Measurements from ENCODE around the gene SPECC1. TPM values are rescaled to one million over a fixed set of nuclear protein-coding genes. Genes with fewer than 3 reads are reported as not detected.

Gene SPECC1
- total and polyA plus RNA-seq, 2 of the 13 experiments (the other 11 are each of a cell fraction or from before 2014, with no cell fraction given): 2.3 to 6.9 TPM

GRCh38 chr17:20300436-20300934 is 291.3 kb downstream of the SPECC1 start:
- no peak overlapping the region for H3K4me3 ChIP-seq (replicated peaks in 1 of 3; ENCODE audit: insufficient read depth in 1 of 3, low read depth in 2 of 3, low read length in 3 of 3)
- no TSS peak for BruUV-seq (replicated peaks)
- no peaks in the 10 kb centered on the region for H3K79me2 ChIP-seq (ENCODE audit: insufficient read depth, low read length)
- DNase-seq (ENCODE audit: low spot score) (no peak), ATAC-seq (no peak), FAIRE-seq (no peak)
- H3K9ac ChIP-seq (ENCODE audit: insufficient read depth, low read depth, low read length): no peak overlapping the region
- in situ Hi-C loops (cut with HindIII; ENCODE audit: extremely low pct_ligation_motif_present, low pct_unique_long_range_greater_than_20kb) (loop anchor here (25.0 kb wide), 1 partner anchor 313 kb away; the partner anchor contains the start of gene AKAP10), intact Hi-C loops (cut with micrococcal nuclease; ENCODE audit: unreplicated experiment) (no loop called here)
- ChIA-PET POLR2A (no interaction called here), CTCF (ENCODE audit: low intra/inter-chr PET ratio, low total read pairs) (no interaction called here)
- no peaks in the 10 kb centered on the region for H3K9me3 ChIP-seq (ENCODE audit: low read length)
- no peak overlapping the region for H2AFZ ChIP-seq (ENCODE audit: low read length)
- H3K4me2 ChIP-seq (ENCODE audit: low read depth, low read length): no peak overlapping the region
- H3K4me1 ChIP-seq (ENCODE audit: insufficient read depth, low read length): no peaks in the 10 kb centered on the region
- no peaks in the 10 kb centered on the region for H3K36me3 ChIP-seq (replicated peaks in 1 of 2; ENCODE audit: control insufficient read depth in 1 of 2, insufficient read depth in 2 of 2, low read length in 2 of 2)
- 81% methylated on average over 9 of the region's 9 CpGs for WGBS (ENCODE audit: low lambda C conversion rate)
- TF ChIP-seq HNF1B (CRISPR knock-in tag; IDR thresholded peaks at IDR 0.05) (no peak), BCL3 (CRISPR knock-in tag; IDR thresholded peaks at IDR 0.05) (no peak)
- H3K27me3 ChIP-seq (ENCODE audit: control insufficient read depth in 1 of 2, insufficient read depth in 2 of 2, low read length in 2 of 2): no peaks in the 10 kb centered on the region
- H3K27ac ChIP-seq (ENCODE audit: extremely low read length, insufficient read depth, low read length): no peak overlapping the region
- H4K20me1 ChIP-seq (ENCODE audit: insufficient read depth, low read length): no peaks in the 10 kb centered on the region

- no peak overlapping the region for H3K4me2 ChIP-seq (ENCODE audit: low read depth, low read length)
- H3K4me3 ChIP-seq (replicated peaks in 1 of 3; ENCODE audit: insufficient read depth in 1 of 3, low read depth in 2 of 3, low read length in 3 of 3): no peak overlapping the region
- CTCF ChIA-PET (ENCODE audit: low intra/inter-chr PET ratio, low total read pairs): no interaction called here
- H3K27me3 ChIP-seq (ENCODE audit: control insufficient read depth in 1 of 2, insufficient read depth in 2 of 2, low read length in 2 of 2): no peaks in the 10 kb centered on the region; a peak in 1 of 5 replicates
- in situ Hi-C loops (cut with HindIII; ENCODE audit: extremely low pct_ligation_motif_present, low pct_unique_long_range_greater_than_20kb) (loop anchor here (25.0 kb wide), 1 partner anchor 315 kb away; the partner anchor contains the start of gene AKAP10), intact Hi-C loops (cut with micrococcal nuclease; ENCODE audit: unreplicated experiment) (no loop called here)
- H3K27ac ChIP-seq (ENCODE audit: extremely low read length, insufficient read depth, low read length): no peak overlapping the region
- no peaks in the 10 kb centered on the region for H3K4me1 ChIP-seq (ENCODE audit: insufficient read depth, low read length)
- peaks cover 15% of the 10 kb centered on the region for H3K9me3 ChIP-seq (ENCODE audit: low read length)
- no peaks in the 10 kb centered on the region for H3K79me2 ChIP-seq (ENCODE audit: insufficient read depth, low read length)
- WGBS (ENCODE audit: low lambda C conversion rate): 73% methylated on average over 5 of the region's 9 CpGs
- FAIRE-seq (no peak), ATAC-seq (no peak), DNase-seq (ENCODE audit: low spot score) (no peak)
- no peaks in the 10 kb centered on the region for H3K36me3 ChIP-seq (replicated peaks in 1 of 2; ENCODE audit: control insufficient read depth in 1 of 2, insufficient read depth in 2 of 2, low read length in 2 of 2)
- no peaks in the 10 kb centered on the region for H4K20me1 ChIP-seq (ENCODE audit: insufficient read depth, low read length)
- H3K9ac ChIP-seq (ENCODE audit: insufficient read depth, low read depth, low read length): no peak overlapping the region
- POLR2A ChIA-PET: no interaction called here
- H2AFZ ChIP-seq (ENCODE audit: low read length): no peak overlapping the region
- BruUV-seq (replicated peaks): no TSS peak
- no peak for TF ChIP-seq ZNF337 (CRISPR knock-in tag; IDR thresholded peaks at IDR 0.05; ENCODE audit: borderline replicate concordance, low read depth)
- TF ChIP-seq IRF2 (CRISPR knock-in tag; IDR thresholded peaks at IDR 0.05): no peak
- no peak for TF ChIP-seq SMAD9 (CRISPR knock-in tag; IDR thresholded peaks at IDR 0.05)
- TF ChIP-seq ZNF746 (CRISPR knock-in tag; IDR thresholded peaks at IDR 0.05): no peak
- no peak for TF ChIP-seq EED (CRISPR knock-in tag; IDR thresholded peaks at IDR 0.05)
- no peak for TF ChIP-seq U2AF1 (optimal IDR thresholded peaks at IDR 0.05; ENCODE audit: low read depth, low read length)
- TF ChIP-seq ZNF709 (CRISPR knock-in tag; IDR thresholded peaks at IDR 0.05): no peak
- TF ChIP-seq EHMT2 (IDR thresholded peaks at IDR 0.05; ENCODE audit: borderline replicate concordance, low read depth, low read length): no peak
- no peak for TF ChIP-seq CBX1 (IDR thresholded peaks at IDR 0.05; ENCODE audit: low read depth)
- no peak for TF ChIP-seq ELK4 (CRISPR knock-in tag; IDR thresholded peaks at IDR 0.05; ENCODE audit: borderline replicate concordance)
- no peak for TF ChIP-seq SKI (IDR thresholded peaks at IDR 0.05; ENCODE audit: partially characterized antibody)
- TF ChIP-seq NFE2L2 (IDR thresholded peaks at IDR 0.05; ENCODE audit: low read length): no peak
- no peak for TF ChIP-seq ARNT2 (CRISPR knock-in tag; IDR thresholded peaks at IDR 0.05; ENCODE audit: low read depth)
These were observed 293.2 kb downstream of the SPECC1 start for GRCh38 chr17:20302246-20302917.
